Nephron (organoid): ENCODE results near the gene CCNO.

Experiments
- H3K27ac Mint-ChIP-seq, 3 experiments: 2 replicates each; pipeline ENCODE4 v1.8.0; 2020; ENCODE audit warnings: mixed read lengths in 3 of 3, mild to moderate bottlenecking in 2 of 3, moderate library complexity in 1 of 3
- H3K27me3 Mint-ChIP-seq: 2 replicates; pipeline ENCODE4 v1.8.0; 2021; ENCODE audit warnings: low read depth, mild to moderate bottlenecking, moderate library complexity, mixed read lengths
- H3K36me3 Mint-ChIP-seq: 2 replicates; pipeline ENCODE4 v1.8.0; 2020; ENCODE audit warnings: low read depth, mixed read lengths
- H3K4me1 Mint-ChIP-seq: 2 replicates; pipeline ENCODE4 v1.8.0; 2020; ENCODE audit warnings: mixed read lengths
- H3K4me3 Mint-ChIP-seq, 3 experiments: 2 replicates each; pipeline ENCODE4 v1.8.0; 2020; ENCODE audit warnings: mild to moderate bottlenecking in 3 of 3, mixed read lengths in 3 of 3, moderate library complexity in 2 of 3
- H3K9me3 Mint-ChIP-seq: 2 replicates; pipeline ENCODE4 v1.8.0; 2020; ENCODE audit warnings: mixed read lengths
- TF ChIP-seq, protein P1 (sequence below), 3 experiments: fragments of 200-600 bp; sonication (generic); IDR thresholded peaks; one replicate each; pipeline ENCODE4 v1.5.0; 2021; ENCODE audit warnings: antibody characterized with exemption in 3 of 3; ENCODE audit not compliant: unreplicated experiment in 3 of 3

CCNO gene, protein sequence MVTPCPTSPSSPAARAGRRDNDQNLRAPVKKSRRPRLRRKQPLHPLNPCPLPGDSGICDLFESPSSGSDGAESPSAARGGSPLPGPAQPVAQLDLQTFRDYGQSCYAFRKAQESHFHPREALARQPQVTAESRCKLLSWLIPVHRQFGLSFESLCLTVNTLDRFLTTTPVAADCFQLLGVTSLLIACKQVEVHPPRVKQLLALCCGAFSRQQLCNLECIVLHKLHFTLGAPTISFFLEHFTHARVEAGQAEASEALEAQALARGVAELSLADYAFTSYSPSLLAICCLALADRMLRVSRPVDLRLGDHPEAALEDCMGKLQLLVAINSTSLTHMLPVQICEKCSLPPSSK

DNA sequence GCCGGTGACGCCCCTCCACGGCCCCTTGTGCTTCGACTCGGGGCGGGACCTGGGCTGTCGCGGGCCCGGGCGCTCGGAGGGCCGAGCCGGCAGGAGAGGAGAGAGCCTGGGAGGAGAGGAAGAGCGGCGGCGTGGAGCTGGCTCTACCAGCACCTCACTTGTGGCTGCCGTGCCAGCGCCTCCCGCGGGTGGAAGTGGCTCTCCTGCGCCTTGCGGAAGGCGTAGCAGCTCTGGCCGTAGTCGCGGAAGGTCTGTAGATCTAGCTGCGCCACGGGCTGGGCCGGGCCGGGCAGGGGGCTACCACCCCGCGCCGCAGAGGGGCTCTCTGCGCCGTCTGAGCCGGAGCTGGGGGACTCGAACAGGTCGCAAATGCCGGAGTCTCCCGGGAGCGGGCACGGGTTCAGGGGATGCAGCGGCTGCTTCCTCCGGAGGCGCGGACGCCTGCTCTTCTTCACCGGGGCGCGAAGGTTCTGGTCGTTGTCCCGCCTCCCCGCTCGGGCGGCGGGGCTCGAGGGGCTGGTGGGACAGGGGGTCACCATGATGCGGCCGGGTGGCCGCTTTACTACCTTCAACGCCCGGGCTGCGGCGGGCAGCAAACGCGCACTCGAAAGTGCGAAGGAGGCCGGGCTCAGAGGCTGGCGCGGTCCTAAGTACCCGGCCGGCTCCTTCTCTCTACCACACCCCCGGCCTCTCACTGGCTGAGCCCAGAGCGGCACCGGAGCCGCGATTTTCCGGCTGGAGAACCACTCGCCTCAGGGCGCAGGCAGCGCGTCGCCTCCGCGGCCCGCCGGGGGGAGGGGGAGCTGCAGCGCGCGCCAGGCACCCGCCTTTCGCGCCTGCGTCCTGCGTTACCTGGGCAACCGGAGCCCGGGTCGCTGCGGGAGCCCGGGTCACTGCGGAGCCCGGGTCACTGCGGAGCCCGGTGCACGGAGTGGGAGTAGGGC, at the start of gene CCNO:
CCNO (minus strand) TSS at position 624 of the 944 bp plus-strand sequence; CDS start at position 539, 85 bp downstream.
- no peaks in the 10 kb centered on the region for H3K9me3 Mint-ChIP-seq
- no peak within 1 kb of the TSS for H3K27ac Mint-ChIP-seq
- H3K4me1 Mint-ChIP-seq = peaks cover 33% of the 10 kb centered on the region
- TF ChIP-seq, protein P1, sequence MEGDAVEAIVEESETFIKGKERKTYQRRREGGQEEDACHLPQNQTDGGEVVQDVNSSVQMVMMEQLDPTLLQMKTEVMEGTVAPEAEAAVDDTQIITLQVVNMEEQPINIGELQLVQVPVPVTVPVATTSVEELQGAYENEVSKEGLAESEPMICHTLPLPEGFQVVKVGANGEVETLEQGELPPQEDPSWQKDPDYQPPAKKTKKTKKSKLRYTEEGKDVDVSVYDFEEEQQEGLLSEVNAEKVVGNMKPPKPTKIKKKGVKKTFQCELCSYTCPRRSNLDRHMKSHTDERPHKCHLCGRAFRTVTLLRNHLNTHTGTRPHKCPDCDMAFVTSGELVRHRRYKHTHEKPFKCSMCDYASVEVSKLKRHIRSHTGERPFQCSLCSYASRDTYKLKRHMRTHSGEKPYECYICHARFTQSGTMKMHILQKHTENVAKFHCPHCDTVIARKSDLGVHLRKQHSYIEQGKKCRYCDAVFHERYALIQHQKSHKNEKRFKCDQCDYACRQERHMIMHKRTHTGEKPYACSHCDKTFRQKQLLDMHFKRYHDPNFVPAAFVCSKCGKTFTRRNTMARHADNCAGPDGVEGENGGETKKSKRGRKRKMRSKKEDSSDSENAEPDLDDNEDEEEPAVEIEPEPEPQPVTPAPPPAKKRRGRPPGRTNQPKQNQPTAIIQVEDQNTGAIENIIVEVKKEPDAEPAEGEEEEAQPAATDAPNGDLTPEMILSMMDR (IDR thresholded peaks at IDR 0.05; ENCODE audit: unreplicated experiment in 3 of 3) = no peak
- H3K27me3 Mint-ChIP-seq = peaks cover 88% of the 10 kb centered on the region
- peak within 1 kb of the TSS; percentile 95 to 98 (median 96) for H3K4me3 Mint-ChIP-seq
- no peaks in the 10 kb centered on the region for H3K36me3 Mint-ChIP-seq

DNA sequence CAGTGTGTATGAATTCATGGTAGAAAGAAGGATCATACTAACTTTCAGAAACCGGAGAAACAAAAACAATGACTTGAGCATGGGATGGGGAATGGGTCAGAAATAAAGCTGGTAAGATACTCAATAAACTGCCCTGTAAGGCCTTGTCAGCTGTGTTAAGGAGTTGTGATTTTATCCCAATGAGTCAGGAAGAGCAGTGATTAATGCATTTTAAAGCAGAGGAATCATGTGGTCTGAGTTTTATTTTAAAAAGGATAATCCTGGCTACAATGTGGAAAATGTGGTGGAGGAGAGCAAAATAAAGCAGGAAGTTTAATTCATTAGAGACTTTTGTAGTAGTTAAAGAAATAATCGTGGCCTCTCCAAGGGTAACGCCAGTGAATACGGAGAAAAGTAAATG, 45.4 kb upstream of the CCNO start:
- Mint-ChIP-seq H3K4me3 (no peak overlapping the region), H3K36me3 (peaks cover 62% of the 10 kb centered on the region), H3K27me3 (no peaks in the 10 kb centered on the region), H3K4me1 (no peaks in the 10 kb centered on the region), H3K9me3 (no peaks in the 10 kb centered on the region), H3K27ac (no peak overlapping the region)
- TF ChIP-seq, protein P1 (IDR thresholded peaks at IDR 0.05; ENCODE audit: unreplicated experiment in 3 of 3) = no peak

DNA sequence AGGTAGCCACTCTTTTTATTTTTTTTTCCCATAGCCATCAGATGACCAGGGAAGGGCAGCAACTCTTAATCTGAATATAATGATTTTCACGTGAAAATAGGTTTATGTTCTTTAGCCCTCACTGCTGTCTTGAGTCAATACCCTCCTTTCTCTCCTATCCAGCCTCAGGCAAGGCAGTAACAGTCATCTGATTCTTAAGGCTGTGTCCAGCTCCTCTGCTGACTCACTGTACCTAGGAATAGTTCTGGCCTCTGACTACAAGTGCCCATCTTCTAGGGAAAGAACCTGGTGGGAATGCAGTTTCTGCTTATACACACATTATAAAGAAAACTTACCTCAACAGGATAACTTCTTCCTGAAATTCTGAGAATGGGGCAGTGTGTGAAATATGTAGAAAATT, 43.4 kb upstream of the CCNO start:
- H3K27ac Mint-ChIP-seq = no peak overlapping the region
- TF ChIP-seq, protein P1 (IDR thresholded peaks at IDR 0.05; ENCODE audit: unreplicated experiment in 3 of 3) = no peak
- H3K27me3 Mint-ChIP-seq = no peaks in the 10 kb centered on the region
- no peaks in the 10 kb centered on the region for H3K4me1 Mint-ChIP-seq
- H3K9me3 Mint-ChIP-seq = no peaks in the 10 kb centered on the region
- peaks cover 65% of the 10 kb centered on the region for H3K36me3 Mint-ChIP-seq
- no peak overlapping the region for H3K4me3 Mint-ChIP-seq

DNA sequence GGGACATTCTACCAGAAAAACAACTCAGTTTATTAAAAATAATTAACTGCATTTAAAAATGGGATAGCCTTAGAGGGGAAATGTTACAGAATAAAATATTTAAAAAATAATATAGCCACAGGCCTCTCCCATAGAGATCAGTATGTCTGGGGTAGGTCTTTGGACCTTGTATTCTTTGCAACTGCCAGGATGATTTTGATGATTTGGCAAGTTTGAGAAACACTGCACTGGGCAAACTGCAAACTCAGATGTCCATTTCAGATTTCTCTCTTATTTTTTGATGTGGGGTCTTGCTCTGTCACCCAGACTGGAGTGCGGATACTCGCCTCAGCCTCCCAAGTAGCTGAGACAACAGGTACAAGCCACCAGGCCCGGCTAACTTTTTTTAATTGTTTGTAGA, 24.9 kb upstream of the CCNO start:
- H3K36me3 Mint-ChIP-seq = peaks cover 51% of the 10 kb centered on the region
- no peak overlapping the region for H3K4me3 Mint-ChIP-seq
- no peaks in the 10 kb centered on the region for H3K9me3 Mint-ChIP-seq
- H3K27ac Mint-ChIP-seq = no peak overlapping the region
- TF ChIP-seq, protein P1 (IDR thresholded peaks at IDR 0.05; ENCODE audit: unreplicated experiment in 3 of 3) = no peak
- no peaks in the 10 kb centered on the region for H3K27me3 Mint-ChIP-seq
- no peaks in the 10 kb centered on the region for H3K4me1 Mint-ChIP-seq

DNA sequence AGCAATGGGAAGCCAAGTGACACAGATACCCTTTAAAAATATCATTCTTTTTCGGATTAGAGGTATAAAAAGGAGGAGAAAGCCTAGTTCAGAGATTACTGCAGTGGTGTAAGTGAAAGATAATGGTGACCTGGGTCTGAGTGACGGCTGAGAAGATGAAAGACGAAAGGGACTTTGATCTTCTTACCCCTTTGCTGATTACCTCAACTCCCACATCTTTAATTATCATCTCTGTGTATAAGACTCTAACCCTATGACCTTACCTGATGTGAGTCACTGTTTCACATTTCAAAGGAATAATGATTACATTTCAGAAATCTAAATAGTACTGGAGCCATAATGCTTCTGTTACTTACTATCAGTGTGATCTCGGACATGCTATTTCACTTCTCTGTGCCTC, 21.4 kb upstream of the CCNO start:
- TF ChIP-seq, protein P1 (IDR thresholded peaks at IDR 0.05; ENCODE audit: unreplicated experiment in 3 of 3) = no peak
- H3K4me3 Mint-ChIP-seq = no peak overlapping the region
- no peaks in the 10 kb centered on the region for H3K4me1 Mint-ChIP-seq
- no peaks in the 10 kb centered on the region for H3K9me3 Mint-ChIP-seq
- H3K27me3 Mint-ChIP-seq = no peaks in the 10 kb centered on the region
- peaks cover 34% of the 10 kb centered on the region for H3K36me3 Mint-ChIP-seq
- no peak overlapping the region for H3K27ac Mint-ChIP-seq
